ENCODE measurements around the gene TRIB2. TPM values are rescaled to one million over a fixed set of nuclear protein-coding genes. Genes with fewer than 3 reads are reported as not detected.

The TRIB2 gene
- total RNA-seq, 6 experiments from 2014 or later: 9.1 to 24.4 (median 15.3) TPM

GRCh38 chr2:12712881-12713280 lies 3.9 kb upstream of the TRIB2 start:
- Histone ChIP-seq H3K4me1 (no peaks in the 10 kb centered on the region), H3K9me3 (no peaks in the 10 kb centered on the region), H3K27me3 (no peaks in the 10 kb centered on the region), H3K36me3 (no peaks in the 10 kb centered on the region), H3K27ac (no peak overlapping the region), H3K4me3 (no peak overlapping the region)
- no peak for TF ChIP-seq CTCF (IDR thresholded peaks at IDR 0.05)
- TF ChIP-seq POLR2A (IDR thresholded peaks at IDR 0.05): no peak
- ATAC-seq: no peak
- intact Hi-C loops (cut with DNase I): no loop called here
- DNase-seq: no peak
- WGBS (ENCODE audit: insufficient coverage, low coverage, low lambda C conversion rate, missing lambda C conversion rate): 84% methylated on average over 4 of the region's 8 CpGs

- TF ChIP-seq POLR2A (IDR thresholded peaks at IDR 0.05) (no peak), CTCF (IDR thresholded peaks at IDR 0.05) (no peak)
- no peak overlapping the region for H3K4me3 ChIP-seq
- intact Hi-C loops (cut with DNase I): no loop called here
- no peaks in the 10 kb centered on the region for H3K36me3 ChIP-seq
- H3K9me3 ChIP-seq: no peaks in the 10 kb centered on the region
- H3K4me1 ChIP-seq: peaks cover 0 to 17% (median 0%) of the 10 kb centered on the region in 4 donors
- 71% methylated on average over 9 of the region's 10 CpGs for WGBS (ENCODE audit: insufficient coverage, low coverage, low lambda C conversion rate, missing lambda C conversion rate)
- ATAC-seq (no peak), DNase-seq (no peak)
- H3K27me3 ChIP-seq: no peaks in the 10 kb centered on the region
- peak overlapping the region in 2 of 3 donors; percentile 91 to 95 for H3K27ac ChIP-seq
Observed at GRCh38 chr2:12714391-12715221, 2.1 kb upstream of the TRIB2 start.

GRCh38 chr2:12715258-12716031 lies 1.3 kb upstream of the TRIB2 start:
- Histone ChIP-seq H3K36me3 (no peaks in the 10 kb centered on the region), H3K9me3 (no peaks in the 10 kb centered on the region), H3K4me1 (peaks cover 0 to 22% (median 0%) of the 10 kb centered on the region in 4 donors), H3K27ac (peak overlapping the region; percentile 91 to 95 (median 95)), H3K4me3 (peak overlapping the region; percentile 68 to 77 (median 73)), H3K27me3 (no peaks in the 10 kb centered on the region)
- 27% methylated on average over 12 of the region's 14 CpGs for WGBS (ENCODE audit: insufficient coverage, low coverage, low lambda C conversion rate, missing lambda C conversion rate)
- TF ChIP-seq CTCF (IDR thresholded peaks at IDR 0.05): no peak
- no peak for TF ChIP-seq POLR2A (IDR thresholded peaks at IDR 0.05)
- intact Hi-C loops (cut with DNase I): no loop called here
- ATAC-seq: peak in 1 of 4 donors; percentile 1
- no peak for DNase-seq

GRCh38 chr2:12716032-12716281 lies 779 bp upstream of the TRIB2 start:
- 0% methylated on average over 3 of the region's 3 CpGs for WGBS (ENCODE audit: insufficient coverage, low coverage, low lambda C conversion rate, missing lambda C conversion rate)
- Histone ChIP-seq H3K4me3 (peak overlapping the region; percentile 68 to 77 (median 73)), H3K36me3 (no peaks in the 10 kb centered on the region), H3K4me1 (peaks cover 0 to 22% (median 0%) of the 10 kb centered on the region in 4 donors), H3K9me3 (no peaks in the 10 kb centered on the region), H3K27me3 (no peaks in the 10 kb centered on the region), H3K27ac (peak overlapping the region; percentile 91 to 95 (median 95))
- intact Hi-C loops (cut with DNase I): no loop called here
- ATAC-seq: peak; percentile 55 to 65 (median 60)
- DNase-seq: peak; percentile 82 to 86 (median 83)
- TF ChIP-seq POLR2A (IDR thresholded peaks at IDR 0.05): no peak
- peak; percentile 54 to 61 (median 58) for TF ChIP-seq CTCF (IDR thresholded peaks at IDR 0.05)

Data from right lobe of liver (tissue), 6 donors.